Fibroblast of lung (primary cell): ENCODE results near the gene SUFU. TPM values are rescaled to one million over a fixed set of nuclear protein-coding genes. Genes with fewer than 3 reads are reported as not detected.

Experiments used
- DNase-seq, 2 donors: peaks; one replicate each; pipeline versions ENCODE4 v3.0.0 to v3.0.0-alpha.2; 2010; ENCODE audit warnings: low read depth in 2 of 2
- H2AFZ ChIP-seq: 2 replicates; pipeline ENCODE4 v1.5.1; 2012; ENCODE audit warnings: low read length, control low read depth, inconsistent platforms
- H3K27ac ChIP-seq: 2 replicates; pipeline ENCODE4 v1.5.1; 2011; ENCODE audit warnings: low read length, control low read depth; ENCODE audit not compliant: insufficient read depth
- H3K27me3 ChIP-seq: 2 replicates; pipeline ENCODE4 v1.5.1; 2011; ENCODE audit warnings: mild to moderate bottlenecking, low read length; ENCODE audit not compliant: control insufficient read depth, insufficient read depth
- H3K36me3 ChIP-seq: 2 replicates; pipeline ENCODE4 v1.5.1; 2011; ENCODE audit warnings: low read length; ENCODE audit not compliant: control insufficient read depth, insufficient read depth
- H3K4me1 ChIP-seq: 2 replicates; pipeline ENCODE4 v1.5.1; 2011; ENCODE audit warnings: low read length; ENCODE audit not compliant: control insufficient read depth, insufficient read depth; ENCODE audit errors: extremely low read depth
- H3K4me2 ChIP-seq: 2 replicates; pipeline ENCODE4 v1.5.1; 2011; ENCODE audit warnings: low read length, control low read depth; ENCODE audit not compliant: insufficient read depth; ENCODE audit errors: extremely low read depth
- H3K4me3 ChIP-seq, 4 experiments: fragments of 200-600 bp in 1 of 4; sonication (generic) in 1 of 4; replicated peaks in 1 of 4; 2 replicates each; pipeline ENCODE4 v1.5.1; 2011 to 2016; ENCODE audit warnings: low read length in 4 of 4, low read depth in 3 of 4, mild to moderate bottlenecking in 3 of 4, control low read depth in 2 of 4, inconsistent platforms in 1 of 4, mixed read lengths in 1 of 4; ENCODE audit not compliant: insufficient read depth in 1 of 4; ENCODE audit errors: control extremely low read depth in 1 of 4
- H3K79me2 ChIP-seq: 2 replicates; pipeline ENCODE4 v1.5.1; 2012; ENCODE audit warnings: mild to moderate bottlenecking, low read length, inconsistent platforms; ENCODE audit not compliant: control insufficient read depth, insufficient read depth
- H3K9ac ChIP-seq: 2 replicates; pipeline ENCODE4 v1.5.1; 2011; ENCODE audit warnings: mild to moderate bottlenecking, low read length, control low read depth; ENCODE audit not compliant: insufficient read depth
- H3K9me3 ChIP-seq: 2 replicates; pipeline ENCODE4 v1.5.1; 2012; ENCODE audit warnings: low read depth, low read length; ENCODE audit not compliant: control insufficient read depth, insufficient read depth
- H4K20me1 ChIP-seq: 2 replicates; pipeline ENCODE4 v1.5.1; 2011; ENCODE audit warnings: low read length; ENCODE audit not compliant: control insufficient read depth, insufficient read depth; ENCODE audit errors: extremely low read depth
- CTCF ChIP-seq, 2 donors: IDR thresholded peaks in 1 of 2; conservative IDR thresholded peaks in 1 of 2; 1 replicate in 1 of 2; 2 replicates in 1 of 2; pipeline ENCODE4 v1.5.1; 2011 to 2012; ENCODE audit warnings: low read length in 2 of 2, control low read depth in 1 of 2, inconsistent platforms in 1 of 2, low read depth in 1 of 2, mild to moderate bottlenecking in 1 of 2
- EZH2 ChIP-seq: IDR thresholded peaks from 2 replicates; pipeline ENCODE4 v1.5.1; 2012; ENCODE audit warnings: low read length, control low read depth, mild to moderate bottlenecking; ENCODE audit errors: missing control alignments
- polyA plus RNA-seq, 2 donors: library from polyadenylated mRNA; depleted of rRNA in 1 of 2; stranded (reverse) in 1 of 2; unstranded in 1 of 2; fragments of >200 nt; gene quantifications; 2 replicates each; pipeline ENCODE4 v1.2.1, GENCODE V29; 2011 to 2012; ENCODE audit warnings: missing spikeins in 1 of 2
- total RNA-seq: library from RNA; depleted of rRNA; stranded (reverse); fragments of >200 nt; gene quantifications from 2 replicates; pipeline ENCODE4 v1.2.1, GENCODE V29; 2014

Gene SUFU
- total and polyA plus RNA-seq, 2 donors (not counting 1 experiment from before 2014, with no cell fraction given), result 4.3 to 5.6 TPM

- Histone ChIP-seq H3K27ac (no peak overlapping the region), H3K9ac (no peak overlapping the region), H3K79me2 (no peaks in the 10 kb centered on the region), H3K27me3 (no peaks in the 10 kb centered on the region), H3K4me3 (no peak overlapping the region), H3K9me3 (no peaks in the 10 kb centered on the region), H3K4me1 (peaks cover 7% of the 10 kb centered on the region), H2AFZ (no peak overlapping the region), H4K20me1 (no peaks in the 10 kb centered on the region), H3K36me3 (no peaks in the 10 kb centered on the region), H3K4me2 (no peak overlapping the region)
- no peak for DNase-seq
- TF ChIP-seq CTCF (conservative IDR thresholded peaks at IDR 0.05 in 1 of 2, IDR thresholded peaks at IDR 0.05 in 1 of 2; ENCODE audit: low read depth in 1 of 2, low read length in 2 of 2) (no peak), EZH2 (no peak)
These were observed 75.0 kb downstream of the SUFU start for GRCh38 chr10:102578782-102579181.

GRCh38 chr10:102579328-102579727, 75.6 kb downstream of the SUFU start:
- no peak overlapping the region for H3K9ac ChIP-seq
- H3K27ac ChIP-seq, result no peak overlapping the region
- H3K4me1 ChIP-seq, result peaks cover 7% of the 10 kb centered on the region
- DNase-seq, result peak in 1 of 2 donors; percentile 44
- H4K20me1 ChIP-seq, result no peaks in the 10 kb centered on the region
- H3K4me3 ChIP-seq, result peak overlapping the region in 1 of 4 experiments; percentile 27
- H2AFZ ChIP-seq, result no peak overlapping the region
- peak overlapping the region; percentile 8 for H3K4me2 ChIP-seq
- no peaks in the 10 kb centered on the region for H3K79me2 ChIP-seq
- H3K36me3 ChIP-seq, result no peaks in the 10 kb centered on the region
- no peaks in the 10 kb centered on the region for H3K27me3 ChIP-seq
- no peak for TF ChIP-seq EZH2
- H3K9me3 ChIP-seq, result no peaks in the 10 kb centered on the region

- no peak overlapping the region for H3K4me2 ChIP-seq
- H3K9me3 ChIP-seq, result no peaks in the 10 kb centered on the region
- no peak overlapping the region for H3K27ac ChIP-seq
- peak; percentile 29 to 82 for DNase-seq
- no peaks in the 10 kb centered on the region for H4K20me1 ChIP-seq
- no peak overlapping the region for H2AFZ ChIP-seq
- peaks cover 7% of the 10 kb centered on the region for H3K4me1 ChIP-seq
- no peaks in the 10 kb centered on the region for H3K27me3 ChIP-seq
- no peak for TF ChIP-seq CTCF (conservative IDR thresholded peaks at IDR 0.05 in 1 of 2, IDR thresholded peaks at IDR 0.05 in 1 of 2; ENCODE audit: low read depth in 1 of 2, low read length in 2 of 2)
- no peak for TF ChIP-seq EZH2
- no peak overlapping the region for H3K9ac ChIP-seq
- H3K79me2 ChIP-seq, result no peaks in the 10 kb centered on the region
- no peak overlapping the region for H3K4me3 ChIP-seq
- no peaks in the 10 kb centered on the region for H3K36me3 ChIP-seq
These were observed 76.5 kb downstream of the SUFU start for GRCh38 chr10:102580230-102580629.
